Amygdala (tissue), 56 donors: ENCODE data around the gene RAB35.
A peak's percentile ranks its signal among the peaks of the same experiment; 100 is the strongest.

Source experiments
- DNase-seq, 56 donors: peaks; one replicate each; lab custom pipeline; 2025; lab: John Stamatoyannopoulos, UW

RAB35 gene

GRCh38 chr12:120110550-120111501 is 5.7 kb downstream of the RAB35 start:
- DNase-seq, result peak in 36 of 56 donors; percentile 4 to 68 (median 28)

GRCh38 chr12:120109570-120110267 is 6.8 kb downstream of the RAB35 start:
- no peak for DNase-seq

DNA sequence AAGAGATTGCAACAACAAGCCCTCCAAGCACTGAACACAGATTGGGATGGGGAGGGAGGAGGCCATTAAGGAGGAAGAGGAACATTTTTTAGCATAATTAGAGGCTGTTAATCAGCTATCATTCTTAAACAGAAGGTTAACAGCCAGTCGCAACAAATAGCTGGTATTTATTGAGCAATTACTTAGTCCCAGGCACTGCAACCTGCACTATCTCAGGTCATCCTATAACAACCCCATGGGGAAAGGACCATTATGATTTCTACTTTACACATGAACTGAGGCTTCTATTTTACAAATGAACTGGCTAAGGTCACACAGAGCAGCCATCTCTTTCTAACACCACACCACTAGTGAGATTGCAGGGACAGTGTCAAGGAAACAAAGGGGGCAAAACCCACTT is 10.4 kb downstream of the RAB35 start:
- DNase-seq, result no peak

DNA sequence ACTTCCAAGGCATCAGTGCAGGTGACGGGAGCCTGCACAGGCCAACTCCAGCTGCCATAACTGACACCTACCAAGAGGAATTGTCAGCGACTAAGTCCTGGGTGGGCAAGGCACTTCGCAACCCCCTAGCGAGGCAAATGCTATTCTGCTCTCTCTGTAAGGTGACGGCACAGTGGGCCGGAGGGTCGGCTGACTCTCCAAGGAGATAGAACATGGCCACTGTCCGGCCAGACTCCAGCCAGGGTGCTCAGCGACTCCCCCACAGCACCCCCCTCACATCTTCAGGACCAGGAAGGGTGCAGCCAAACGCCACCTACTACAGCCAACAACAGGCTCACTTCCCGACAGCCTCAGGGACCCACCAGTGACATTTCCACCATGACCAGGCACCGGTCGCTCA is 13.2 kb downstream of the RAB35 start:
- DNase-seq, result no peak

- DNase-seq, result no peak
Measured at GRCh38 chr12:120103044-120103338, 13.6 kb downstream of the RAB35 start.

DNA sequence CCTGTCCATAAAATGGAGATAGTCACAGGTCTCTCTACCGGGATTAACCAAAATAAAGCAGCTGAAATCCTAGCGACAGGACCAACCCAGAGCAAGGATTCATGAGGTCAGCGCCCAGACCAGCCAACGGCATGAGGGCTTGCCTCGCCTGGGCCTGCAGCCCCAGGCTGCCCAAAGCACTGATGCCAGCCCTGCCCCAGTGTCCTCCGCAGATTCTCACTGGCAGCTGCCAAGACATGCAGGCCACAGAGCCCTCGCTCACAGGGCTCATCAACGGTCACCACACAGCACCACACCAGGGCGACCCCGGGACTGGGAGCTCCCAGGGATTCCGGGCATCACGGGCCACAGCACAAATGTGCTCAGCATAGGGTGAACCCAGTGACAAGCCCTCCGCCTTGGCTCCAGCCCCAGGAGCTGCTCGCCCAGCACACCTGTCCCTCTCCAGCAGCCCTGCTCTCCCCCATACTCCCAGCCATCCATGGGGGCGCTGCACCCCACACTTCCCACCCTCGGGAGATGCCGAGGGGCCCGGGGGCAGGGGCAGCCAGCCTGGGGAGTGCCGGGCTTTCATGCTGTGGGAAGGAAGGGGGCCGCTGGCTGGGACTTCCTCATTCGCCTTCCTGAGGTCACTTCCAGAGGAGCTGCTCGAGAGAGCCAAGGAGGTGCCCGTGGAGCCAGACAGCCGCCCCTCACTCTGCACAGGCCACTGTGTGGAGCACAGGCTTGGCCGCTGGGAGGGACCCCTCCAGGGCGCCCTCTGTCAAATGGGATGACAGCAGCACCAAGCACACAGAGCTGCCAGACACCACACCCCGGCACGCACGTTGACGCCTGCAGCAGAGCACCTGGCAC is 14.1 kb downstream of the RAB35 start:
- DNase-seq, result peak in 2 of 56 donors; percentile 13 to 58

- DNase-seq, result no peak
Measured at GRCh38 chr12:120101617-120102016, 14.9 kb downstream of the RAB35 start.

- DNase-seq, result peak in 1 of 56 donors; percentile 23
Measured at GRCh38 chr12:120101182-120101581, 15.4 kb downstream of the RAB35 start.

GRCh38 chr12:120100630-120101029 is 15.9 kb downstream of the RAB35 start:
- DNase-seq, result peak in 51 of 56 donors; percentile 13 to 91 (median 72)

- DNase-seq, result no peak
Measured at GRCh38 chr12:120099738-120100137, 16.8 kb downstream of the RAB35 start.

DNA sequence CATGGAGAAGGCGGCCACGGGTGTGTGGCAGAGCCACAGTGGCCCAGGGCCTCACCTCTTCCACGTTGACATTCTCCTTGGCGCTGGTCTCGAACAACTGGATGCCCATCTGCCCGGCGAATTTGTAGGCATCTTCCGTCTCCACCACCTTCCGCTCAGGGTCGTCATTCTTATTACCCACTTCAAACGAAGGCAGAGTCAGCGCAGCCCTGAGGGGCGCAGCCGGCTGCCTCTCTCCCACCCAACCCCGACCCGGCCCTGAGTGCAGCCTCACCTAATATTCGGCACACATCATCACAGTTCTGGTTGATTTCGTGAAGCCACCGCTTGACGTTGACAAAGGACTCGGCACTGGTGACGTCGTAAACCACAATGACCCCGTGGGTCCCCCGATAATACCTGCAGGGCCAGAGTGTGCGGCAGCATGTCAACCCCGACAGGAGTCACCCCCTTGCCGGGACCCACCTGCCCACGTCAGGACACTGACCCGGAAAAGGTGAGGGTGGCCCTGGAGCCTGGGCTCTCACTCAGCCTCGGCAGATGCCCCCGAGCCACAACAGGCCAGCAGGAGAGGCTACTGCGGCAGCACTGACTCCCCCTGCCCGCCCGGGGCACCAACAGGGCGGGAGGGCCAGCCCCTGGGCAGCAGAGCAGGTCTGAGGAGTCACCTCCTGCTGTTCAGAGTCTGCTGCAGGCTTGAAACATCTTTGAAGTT is 17.6 kb downstream of the RAB35 start:
- no peak for DNase-seq

GRCh38 chr12:120096671-120097202 is 19.8 kb downstream of the RAB35 start:
- no peak for DNase-seq

- no peak for DNase-seq
Measured at GRCh38 chr12:120095736-120096135, 20.8 kb downstream of the RAB35 start.

DNA sequence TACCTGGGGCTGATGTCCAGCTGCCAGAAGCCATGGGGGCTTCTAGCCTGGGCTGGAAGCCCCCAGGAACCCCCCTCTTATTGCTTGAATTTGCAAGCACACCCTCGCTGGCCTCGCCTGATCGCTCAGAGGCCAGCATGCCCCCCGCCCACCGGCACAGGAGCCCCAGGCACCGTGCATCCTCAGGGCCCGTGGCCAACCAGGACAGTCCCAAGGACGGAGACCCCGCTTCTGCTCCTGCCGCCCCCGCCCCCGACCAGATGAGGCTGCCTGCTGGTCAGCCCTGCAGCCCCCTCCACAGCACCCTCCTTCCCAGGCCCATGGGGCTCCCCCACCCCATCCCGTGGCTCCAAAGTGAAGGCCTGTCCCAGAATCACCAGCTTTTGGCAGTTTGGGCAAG is 21.2 kb downstream of the RAB35 start:
- DNase-seq, result no peak

DNA sequence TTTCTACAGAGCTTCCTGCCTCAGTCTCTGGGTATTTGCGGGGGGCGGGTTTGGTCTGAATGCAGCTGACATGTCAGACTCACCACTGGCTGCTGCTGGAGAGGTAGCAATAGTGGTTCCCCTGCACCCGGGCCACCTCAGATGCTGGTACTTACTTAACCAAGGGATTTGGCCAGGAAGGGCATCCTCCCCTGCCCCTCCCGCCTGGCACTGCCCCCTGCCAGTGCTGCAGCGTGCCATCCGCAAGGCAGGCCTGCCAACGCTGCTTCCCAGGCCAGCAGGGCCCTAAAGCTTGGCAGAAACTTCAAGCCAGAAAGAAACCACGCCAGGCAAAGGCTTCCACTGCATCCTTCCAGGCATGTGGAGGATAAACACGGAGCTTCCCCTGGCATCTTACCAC is 22.1 kb downstream of the RAB35 start:
- peak in 29 of 56 donors; percentile 15 to 79 (median 33) for DNase-seq

DNA sequence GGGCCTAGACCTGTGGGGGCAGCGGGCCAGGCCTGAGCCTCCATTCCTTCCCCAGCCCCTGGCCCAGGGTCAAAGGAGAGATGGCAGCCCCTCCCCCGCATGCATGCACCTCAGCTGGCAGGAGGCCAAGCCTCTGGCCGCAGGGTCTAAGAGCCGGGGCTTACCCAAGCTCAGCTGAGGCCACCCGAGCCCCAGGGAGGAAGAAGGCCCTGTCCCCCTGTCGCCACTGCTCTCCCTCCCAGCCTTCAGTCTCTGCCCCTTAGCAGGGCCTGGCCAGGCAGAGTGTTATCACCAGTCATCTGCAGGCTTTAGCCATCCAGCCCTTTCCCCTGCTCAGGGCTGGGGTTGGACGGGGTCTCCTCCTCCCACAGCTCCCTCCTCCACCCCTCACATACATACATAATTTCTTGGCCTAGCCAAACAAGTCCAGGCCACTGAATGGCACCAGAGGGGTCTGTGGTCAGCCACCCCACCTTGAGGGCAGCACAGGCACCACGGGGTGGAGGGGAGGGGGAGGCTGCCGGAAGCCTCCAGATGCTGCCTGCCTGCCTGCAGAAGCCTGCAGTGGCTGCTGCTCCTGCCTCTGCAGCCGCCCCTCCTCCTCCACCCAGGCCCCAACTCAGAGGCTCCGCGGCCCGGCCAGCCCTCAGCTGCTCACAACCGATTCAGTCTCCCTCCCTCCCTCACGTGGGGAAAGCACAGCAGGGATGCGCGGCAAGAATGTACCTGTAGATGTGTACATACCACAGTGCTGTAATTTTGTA is 22.8 kb downstream of the RAB35 start:
- peak in 8 of 56 donors; percentile 10 to 44 (median 22) for DNase-seq

DNA sequence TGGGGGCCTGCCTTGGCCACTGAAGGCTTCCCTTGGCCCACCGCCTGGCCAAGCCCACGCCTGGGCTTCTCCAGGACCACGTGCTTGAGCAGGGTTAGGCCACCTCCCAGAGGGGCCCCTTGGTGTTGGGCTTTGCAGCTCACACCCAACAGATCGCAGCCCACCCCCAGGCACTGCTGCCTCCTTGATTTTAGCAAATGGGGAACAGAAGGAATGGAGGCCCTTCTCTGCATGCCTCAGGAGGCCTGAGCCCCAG is 23.3 kb downstream of the RAB35 start:
- no peak for DNase-seq

GRCh38 chr12:120092551-120093335 is 23.8 kb downstream of the RAB35 start:
- no peak for DNase-seq
